Hindlimb muscle (tissue), 1 donor: ENCODE data around the gene EIF4H. TPM values are rescaled to one million over a fixed set of nuclear protein-coding genes. Genes with fewer than 3 reads are reported as not detected.

Experiments
- DNase-seq: peaks from one replicate; pipeline ENCODE4 v3.0.0-alpha.2; 2013
- polyA plus RNA-seq: library from polyadenylated mRNA; unstranded; fragments of 120-200 nt; gene quantifications from one replicate; pipeline ENCODE4 v1.2.1, GENCODE V29; 2013; ENCODE audit not compliant: insufficient read length

Gene EIF4H
- polyA plus RNA-seq, 1 donor, result 209 TPM

DNA sequence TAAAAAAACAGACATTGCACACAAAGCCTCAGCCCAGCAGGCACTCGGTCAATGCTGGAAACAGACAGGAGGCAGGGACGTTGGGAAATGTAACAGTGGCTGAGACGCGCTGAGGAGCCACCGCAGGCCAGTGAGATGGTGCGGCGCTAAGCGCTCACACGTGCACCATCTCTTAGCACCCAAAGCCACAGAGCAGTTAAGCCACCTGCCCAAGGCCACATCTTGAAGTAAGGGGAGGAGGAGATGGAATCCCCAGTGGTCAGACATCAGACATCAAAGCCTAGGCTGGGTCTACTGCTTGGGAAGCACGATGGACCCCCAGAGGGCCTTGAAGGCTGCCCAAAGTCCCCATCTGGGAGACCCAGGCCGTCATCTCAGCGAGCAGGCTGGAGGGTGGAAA is 51.2 kb downstream of the EIF4H start:
- no peak for DNase-seq

DNA sequence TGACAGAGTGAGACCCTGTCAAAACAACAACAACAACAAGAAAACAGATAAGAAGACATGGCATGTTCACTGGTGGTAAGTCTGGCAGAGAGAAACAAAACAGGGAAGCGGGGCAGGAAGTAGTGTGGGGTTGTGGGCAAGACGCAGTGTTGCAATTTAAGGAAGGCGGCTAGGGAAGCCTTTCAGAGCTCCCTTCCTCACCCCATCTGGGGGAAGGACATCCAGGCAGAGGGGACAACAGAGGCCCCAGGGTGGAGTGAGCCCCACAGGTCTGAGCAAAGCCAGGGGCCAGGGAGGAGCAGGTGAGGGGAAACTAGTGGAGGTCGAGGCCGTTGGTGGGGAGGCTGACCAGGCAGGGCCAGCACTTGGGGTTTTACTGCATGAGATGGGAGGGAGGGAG is 52.5 kb downstream of the EIF4H start:
- no peak for DNase-seq

GRCh38 chr7:74228951-74229900 is 55.1 kb downstream of the EIF4H start:
- DNase-seq, result no peak

DNA sequence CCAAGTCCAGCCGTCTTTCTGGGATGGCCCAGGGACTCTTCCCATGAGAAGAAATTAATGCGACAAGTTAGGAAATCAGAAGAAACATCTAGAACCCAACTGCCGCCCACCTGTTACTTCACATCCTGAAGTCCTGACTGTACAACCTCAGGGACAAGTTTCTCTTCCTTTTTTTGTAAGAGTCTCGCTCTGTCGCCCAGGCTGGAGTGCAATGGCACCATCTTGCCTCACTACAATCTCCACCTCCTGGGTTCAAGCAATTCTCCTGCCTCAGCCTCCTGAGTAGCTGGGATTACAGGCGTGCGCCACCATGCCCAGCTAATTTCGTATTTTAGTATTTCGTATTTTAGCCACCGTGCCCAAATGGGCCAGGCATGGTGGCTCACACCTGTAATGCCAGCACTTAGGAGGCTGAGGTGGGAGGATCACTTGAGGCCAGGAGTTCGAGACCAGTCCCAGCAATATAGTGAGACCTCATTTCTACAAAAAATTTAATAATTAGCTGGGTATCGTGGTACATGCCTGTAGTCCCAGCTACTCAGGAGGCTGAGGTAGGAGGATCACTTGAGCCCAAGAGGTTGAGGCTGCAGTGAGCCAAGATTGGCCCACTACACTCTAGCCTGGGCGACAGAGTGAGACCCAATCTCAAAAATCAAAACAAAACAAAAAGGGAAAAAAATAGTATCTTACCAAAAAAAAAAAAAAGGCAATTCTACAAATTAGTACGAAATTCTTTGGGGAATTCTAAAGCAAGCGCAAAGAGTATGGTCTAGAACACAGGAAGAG is 56.5 kb downstream of the EIF4H start:
- no peak for DNase-seq

DNA sequence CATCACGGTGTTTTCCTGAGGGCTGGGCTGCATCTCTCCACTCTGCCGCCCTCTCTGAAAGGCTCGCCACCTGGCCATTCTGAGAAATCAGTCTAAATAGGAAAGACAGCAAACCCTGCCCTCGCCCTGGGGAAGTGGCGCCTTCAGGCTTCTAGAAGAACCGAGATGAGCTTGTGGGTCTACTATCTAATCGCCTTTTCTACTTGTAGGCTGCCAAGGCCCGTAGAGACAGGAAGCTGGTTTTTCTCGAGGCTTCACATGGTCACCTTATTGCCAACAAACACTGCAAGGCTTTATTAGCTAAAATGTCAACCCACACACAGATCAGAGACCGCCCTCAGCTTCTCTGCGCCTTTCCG is 57.1 kb downstream of the EIF4H start:
- no peak for DNase-seq

DNA sequence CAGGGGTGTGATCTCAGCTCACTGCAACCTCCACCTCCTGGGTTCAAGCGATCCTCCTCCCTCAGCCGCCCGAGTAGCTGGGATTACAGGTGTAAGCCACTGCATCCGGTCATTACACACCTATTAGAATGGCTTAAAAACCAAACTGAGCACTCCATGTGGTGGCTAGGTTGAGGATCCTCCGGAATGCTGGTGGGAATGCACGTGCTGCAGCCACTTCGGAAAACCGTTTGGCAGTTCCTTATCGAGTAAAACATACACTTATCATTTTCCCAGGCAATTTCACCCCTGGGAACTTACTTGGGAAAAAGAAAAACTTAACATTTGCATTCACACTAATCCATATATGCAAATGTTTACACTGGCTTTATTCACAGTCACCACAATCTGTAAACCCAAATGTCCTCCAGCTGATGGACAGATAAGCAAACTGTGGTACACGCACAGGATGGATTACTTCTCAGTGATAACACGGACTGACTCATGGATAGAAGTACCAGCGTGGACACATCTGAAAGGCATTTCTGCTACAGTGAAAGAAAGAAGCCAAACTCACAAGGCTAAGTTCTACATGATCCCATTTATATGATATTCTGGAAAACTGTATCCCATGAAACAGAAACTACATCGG is 59.6 kb downstream of the EIF4H start:
- no peak for DNase-seq

GRCh38 chr7:74235518-74236268 is 61.5 kb downstream of the EIF4H start:
- no peak for DNase-seq

DNA sequence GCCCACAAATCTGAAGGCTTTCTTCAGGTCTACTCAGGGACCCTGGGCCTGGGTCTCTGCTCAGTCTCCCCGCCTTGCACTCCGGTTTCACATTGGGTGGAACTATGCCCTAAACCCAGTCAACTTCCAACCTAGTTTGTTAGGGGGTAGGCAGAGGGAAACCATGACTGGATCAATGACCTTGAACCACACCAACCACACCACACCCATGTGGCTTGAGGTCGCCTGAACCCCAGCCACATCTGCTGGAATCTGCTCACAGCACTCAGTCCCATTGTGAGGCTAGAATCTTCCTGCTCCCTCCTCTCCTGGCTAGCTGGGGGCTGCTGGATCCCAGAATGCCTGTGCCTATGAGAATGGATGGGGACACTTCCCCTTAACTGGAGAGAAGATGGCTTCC is 62.1 kb downstream of the EIF4H start:
- DNase-seq, result no peak

DNA sequence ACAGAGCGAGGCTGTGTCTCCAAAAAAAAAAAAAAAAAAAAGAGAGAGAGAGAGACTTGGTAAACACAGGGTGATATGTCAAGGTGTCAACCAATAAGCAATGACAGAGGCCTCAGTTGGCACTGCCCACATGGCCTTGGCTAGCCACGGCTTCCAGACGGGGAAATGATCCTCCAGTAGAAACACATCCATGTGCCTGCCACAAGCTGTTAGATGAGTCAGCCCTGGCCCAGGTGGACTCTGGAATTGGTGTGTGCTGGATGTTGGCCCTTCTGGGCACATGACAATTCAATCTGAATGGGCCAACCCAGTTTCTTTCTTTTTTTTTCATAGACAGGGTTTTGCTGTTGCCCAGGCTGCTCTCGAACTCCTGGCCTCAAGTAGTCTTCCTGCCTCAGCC is 66.3 kb downstream of the EIF4H start:
- no peak for DNase-seq

DNA sequence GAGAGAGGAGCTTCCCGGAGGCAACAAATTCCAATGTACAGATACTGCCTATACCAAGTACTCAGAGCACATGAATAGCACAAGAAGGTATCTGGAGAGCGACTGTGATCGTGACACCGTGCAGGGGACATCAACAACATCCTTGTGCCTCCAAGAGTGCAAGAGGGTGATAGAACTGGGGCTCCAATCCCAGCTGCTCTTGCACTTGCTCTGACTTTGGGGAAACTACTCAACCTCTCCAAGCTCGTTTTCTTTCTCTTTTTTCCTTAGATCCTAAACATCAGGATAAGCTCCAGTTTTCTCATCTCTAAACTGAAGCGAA is 67.9 kb downstream of the EIF4H start:
- no peak for DNase-seq

- no peak for DNase-seq
Observed at GRCh38 chr7:74246497-74246896, 72.3 kb downstream of the EIF4H start.

Other genes with a start within 250 kb of the EIF4H start
- 87.1 TPM for gene ELN, start 146.2 kb upstream of the EIF4H start, polyA plus RNA-seq
- 14.6 TPM for gene LIMK1, start 90.6 kb upstream of the EIF4H start, polyA plus RNA-seq
- 4.3 TPM for gene LAT2, start 35.6 kb downstream of the EIF4H start, polyA plus RNA-seq
- gene RFC2, start 80.0 kb downstream of the EIF4H start, polyA plus RNA-seq, result 34.2 TPM
- 22.3 TPM for gene CLIP2, start 115.1 kb downstream of the EIF4H start, polyA plus RNA-seq